Astrocyte (in vitro differentiated cells and primary cell): ENCODE data around the gene GIGYF2. TPM values are rescaled to one million over a fixed set of nuclear protein-coding genes. Genes with fewer than 3 reads are reported as not detected.

Experiments
- DNase-seq: peaks from one replicate; pipeline ENCODE4 v3.0.0-alpha.2; 2010; ENCODE audit warnings: low read depth
- FAIRE-seq: peaks from 2 replicates; lab custom pipeline; 2011; peaks lifted over from hg19 to GRCh38; lab: Jason Lieb, UNC
- H2AFZ ChIP-seq: 2 replicates; pipeline ENCODE4 v1.6.0; 2012; ENCODE audit warnings: low read depth, low read length, inconsistent platforms
- H3K27ac ChIP-seq: 2 replicates; pipeline ENCODE4 v1.5.1; 2011; ENCODE audit warnings: low read depth, low read length, inconsistent platforms
- H3K27me3 ChIP-seq: 2 replicates; pipeline ENCODE4 v1.6.0; 2011; ENCODE audit warnings: low read length, inconsistent platforms; ENCODE audit not compliant: insufficient read depth
- H3K36me3 ChIP-seq: 2 replicates; pipeline ENCODE4 v1.5.1; 2011; ENCODE audit warnings: low read length, inconsistent platforms; ENCODE audit not compliant: insufficient read depth
- H3K4me1 ChIP-seq: 2 replicates; pipeline ENCODE4 v1.5.1; 2011; ENCODE audit warnings: low read length, inconsistent platforms; ENCODE audit not compliant: insufficient read depth
- H3K4me2 ChIP-seq: 2 replicates; pipeline ENCODE4 v1.6.0; 2012; ENCODE audit warnings: low read length, inconsistent platforms
- H3K4me3 ChIP-seq: 2 replicates; pipeline ENCODE4 v1.5.1; 2011; ENCODE audit warnings: low read depth, mild to moderate bottlenecking, low read length, inconsistent platforms; ENCODE audit not compliant: insufficient read depth
- H3K79me2 ChIP-seq: 2 replicates; pipeline ENCODE4 v1.6.0; 2012; ENCODE audit warnings: mild to moderate bottlenecking, low read length, inconsistent platforms; ENCODE audit not compliant: insufficient read depth
- H3K9ac ChIP-seq: 2 replicates; pipeline ENCODE4 v1.6.0; 2012; ENCODE audit warnings: mild to moderate bottlenecking, low read length, inconsistent platforms
- H3K9me3 ChIP-seq: 2 replicates; pipeline ENCODE4 v1.5.1; 2012; ENCODE audit warnings: low read depth, mild to moderate bottlenecking, low read length, inconsistent platforms; ENCODE audit not compliant: insufficient read depth
- H4K20me1 ChIP-seq: 2 replicates; pipeline ENCODE4 v1.6.0; 2012; ENCODE audit warnings: low read length, inconsistent platforms; ENCODE audit not compliant: insufficient read depth
- H3K27ac Mint-ChIP-seq: one replicate; pipeline ENCODE4 v1.8.0; 2021; ENCODE audit warnings: mild to moderate bottlenecking, mixed read lengths; ENCODE audit not compliant: unreplicated experiment
- H3K27me3 Mint-ChIP-seq: one replicate; pipeline ENCODE4 v1.8.0; 2021; ENCODE audit warnings: low read depth, mixed read lengths; ENCODE audit not compliant: unreplicated experiment
- H3K36me3 Mint-ChIP-seq: one replicate; pipeline ENCODE4 v1.8.0; 2021; ENCODE audit warnings: low read depth, mixed read lengths; ENCODE audit not compliant: unreplicated experiment
- H3K4me1 Mint-ChIP-seq: one replicate; pipeline ENCODE4 v1.8.0; 2021; ENCODE audit warnings: low read depth, mixed read lengths; ENCODE audit not compliant: unreplicated experiment
- H3K4me3 Mint-ChIP-seq: one replicate; pipeline ENCODE4 v1.8.0; 2021; ENCODE audit warnings: mild to moderate bottlenecking, moderate library complexity, mixed read lengths; ENCODE audit not compliant: unreplicated experiment
- H3K9me3 Mint-ChIP-seq: one replicate; pipeline ENCODE4 v1.8.0; 2021; ENCODE audit warnings: mild to moderate bottlenecking, mixed read lengths; ENCODE audit not compliant: unreplicated experiment
- EZH2 ChIP-seq: IDR thresholded peaks from 2 replicates; pipeline ENCODE4 v1.6.1; 2012; ENCODE audit warnings: mild to moderate bottlenecking, low read length, inconsistent platforms; ENCODE audit not compliant: insufficient read depth
- total RNA-seq: library from RNA; stranded (reverse); gene quantifications from 2 replicates; pipeline ENCODE4 v1.2.1, GENCODE V29; 2021
- TF ChIP-seq, protein P1 (sequence below): IDR thresholded peaks from 2 replicates; pipeline ENCODE4 v1.5.1; 2011; ENCODE audit warnings: low read depth, mild to moderate bottlenecking, inconsistent platforms, low read length, moderate library complexity; ENCODE audit not compliant: insufficient read depth

Gene GIGYF2
- total RNA-seq, 1 donor from 2014 or later, result 47.1 TPM

DNA sequence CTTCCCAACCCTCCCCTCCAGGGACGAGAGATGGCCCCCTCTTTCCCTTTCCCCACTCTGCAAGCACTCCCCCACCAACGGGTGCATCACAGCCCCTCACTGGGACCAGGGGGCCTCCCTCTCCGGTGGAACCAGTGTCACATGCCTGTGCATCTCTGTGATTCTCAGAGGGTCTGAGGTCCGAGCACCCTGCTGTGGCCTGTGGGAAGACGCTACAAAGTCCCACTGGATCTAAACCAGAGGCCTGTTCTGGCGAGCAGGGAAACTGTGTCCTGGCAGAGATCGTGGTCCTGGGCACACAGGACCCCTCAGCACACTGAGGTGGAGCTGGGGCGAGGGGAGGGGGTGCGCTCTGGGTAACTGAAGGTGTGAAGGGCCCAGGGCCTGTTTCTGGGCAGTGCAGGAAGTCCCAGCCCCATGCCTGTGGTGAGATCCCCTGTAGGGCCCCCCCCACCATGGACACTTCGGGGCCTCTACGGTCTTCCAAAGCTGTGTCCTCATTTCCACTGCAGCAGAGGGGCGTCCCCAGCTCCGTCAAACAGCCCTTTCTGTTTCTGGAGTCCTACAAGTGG, 180.9 kb downstream of the GIGYF2 start:
- no peak overlapping the region for H3K4me3 Mint-ChIP-seq
- peaks cover 6% of the 10 kb centered on the region for H3K36me3 Mint-ChIP-seq
- H3K27me3 Mint-ChIP-seq, result peaks cover 18% of the 10 kb centered on the region
- H4K20me1 ChIP-seq, result no peaks in the 10 kb centered on the region
- H3K4me2 ChIP-seq, result no peak overlapping the region
- no peaks in the 10 kb centered on the region for H3K36me3 ChIP-seq
- no peaks in the 10 kb centered on the region for H3K9me3 ChIP-seq
- H3K4me1 ChIP-seq, result no peaks in the 10 kb centered on the region
- no peak overlapping the region for H3K27ac Mint-ChIP-seq
- no peak for DNase-seq
- H3K79me2 ChIP-seq, result no peaks in the 10 kb centered on the region
- no peaks in the 10 kb centered on the region for H3K4me1 Mint-ChIP-seq
- H3K4me3 ChIP-seq, result no peak overlapping the region
- no peak overlapping the region for H2AFZ ChIP-seq
- no peak for FAIRE-seq
- no peaks in the 10 kb centered on the region for H3K9me3 Mint-ChIP-seq
- H3K27ac ChIP-seq, result no peak overlapping the region
- no peak overlapping the region for H3K9ac ChIP-seq
- TF ChIP-seq EZH2, result no peak
- TF ChIP-seq, protein P1, sequence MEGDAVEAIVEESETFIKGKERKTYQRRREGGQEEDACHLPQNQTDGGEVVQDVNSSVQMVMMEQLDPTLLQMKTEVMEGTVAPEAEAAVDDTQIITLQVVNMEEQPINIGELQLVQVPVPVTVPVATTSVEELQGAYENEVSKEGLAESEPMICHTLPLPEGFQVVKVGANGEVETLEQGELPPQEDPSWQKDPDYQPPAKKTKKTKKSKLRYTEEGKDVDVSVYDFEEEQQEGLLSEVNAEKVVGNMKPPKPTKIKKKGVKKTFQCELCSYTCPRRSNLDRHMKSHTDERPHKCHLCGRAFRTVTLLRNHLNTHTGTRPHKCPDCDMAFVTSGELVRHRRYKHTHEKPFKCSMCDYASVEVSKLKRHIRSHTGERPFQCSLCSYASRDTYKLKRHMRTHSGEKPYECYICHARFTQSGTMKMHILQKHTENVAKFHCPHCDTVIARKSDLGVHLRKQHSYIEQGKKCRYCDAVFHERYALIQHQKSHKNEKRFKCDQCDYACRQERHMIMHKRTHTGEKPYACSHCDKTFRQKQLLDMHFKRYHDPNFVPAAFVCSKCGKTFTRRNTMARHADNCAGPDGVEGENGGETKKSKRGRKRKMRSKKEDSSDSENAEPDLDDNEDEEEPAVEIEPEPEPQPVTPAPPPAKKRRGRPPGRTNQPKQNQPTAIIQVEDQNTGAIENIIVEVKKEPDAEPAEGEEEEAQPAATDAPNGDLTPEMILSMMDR, result no peak
- H3K27me3 ChIP-seq, result no peaks in the 10 kb centered on the region

DNA sequence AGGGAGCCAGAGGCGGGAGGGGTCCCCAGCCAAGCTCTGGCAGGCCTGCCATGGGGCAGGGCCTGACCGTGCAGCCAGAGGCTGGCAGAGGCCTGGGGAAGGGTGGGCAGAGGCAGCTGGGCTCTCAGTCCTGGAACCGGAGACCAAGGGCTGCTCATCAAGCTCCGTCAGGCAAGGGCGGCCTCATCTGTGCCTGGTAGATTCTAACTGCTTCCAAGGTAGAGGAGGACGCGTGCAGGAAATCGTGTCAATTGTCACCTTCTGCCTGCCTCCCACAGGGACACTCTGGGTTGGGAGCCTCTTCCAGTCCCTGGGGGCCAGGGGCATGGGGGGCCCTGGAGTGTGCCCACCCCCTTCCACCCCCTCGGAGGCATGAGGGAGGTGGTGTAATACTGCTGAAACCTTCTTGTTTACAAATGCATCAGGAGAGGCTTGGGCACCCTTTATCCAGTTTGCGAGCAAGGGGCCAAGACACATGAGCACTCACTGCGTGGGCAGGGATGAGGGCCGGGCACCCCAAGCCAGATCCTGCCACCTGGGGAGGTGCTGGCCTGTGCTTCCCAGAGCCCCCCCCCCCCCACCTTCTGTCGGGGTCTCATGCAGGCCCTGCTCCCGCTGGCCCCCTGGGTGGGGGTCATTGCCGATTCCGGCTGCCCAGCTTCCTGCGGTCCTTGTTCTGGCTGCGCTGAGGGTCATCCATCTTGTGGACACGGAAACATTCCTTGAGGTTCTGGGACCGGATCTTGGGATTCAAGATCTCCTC, 181.9 kb downstream of the GIGYF2 start:
- no peaks in the 10 kb centered on the region for H3K27me3 ChIP-seq
- no peak overlapping the region for H3K9ac ChIP-seq
- H4K20me1 ChIP-seq, result no peaks in the 10 kb centered on the region
- H3K27me3 Mint-ChIP-seq, result peaks cover 18% of the 10 kb centered on the region
- H3K9me3 ChIP-seq, result no peaks in the 10 kb centered on the region
- no peak for DNase-seq
- no peak overlapping the region for H3K4me3 ChIP-seq
- H3K4me2 ChIP-seq, result no peak overlapping the region
- no peaks in the 10 kb centered on the region for H3K4me1 Mint-ChIP-seq
- no peak overlapping the region for H3K27ac Mint-ChIP-seq
- TF ChIP-seq EZH2, result no peak
- TF ChIP-seq, protein P1, result no peak
- H3K36me3 ChIP-seq, result no peaks in the 10 kb centered on the region
- FAIRE-seq, result no peak
- H2AFZ ChIP-seq, result no peak overlapping the region
- H3K4me1 ChIP-seq, result no peaks in the 10 kb centered on the region
- no peak overlapping the region for H3K27ac ChIP-seq
- no peak overlapping the region for H3K4me3 Mint-ChIP-seq
- H3K36me3 Mint-ChIP-seq, result peaks cover 6% of the 10 kb centered on the region
- H3K9me3 Mint-ChIP-seq, result no peaks in the 10 kb centered on the region
- H3K79me2 ChIP-seq, result no peaks in the 10 kb centered on the region
